ENCODE measurements around the gene CCL18.
A peak's percentile ranks its signal among the peaks of the same experiment; 100 is the strongest.
"Not testable (repeated sequence)": the region's sequence is repeated elsewhere in the genome, so short reads cannot be mapped to it uniquely, and the experiment has no call there.

CCL18 gene

GRCh38 chr17:36063786-36064541 is at the start of gene CCL18:
CCL18 (plus strand) TSS chr17:36064272; CDS start chr17:36064343, 71 bp downstream.
- H3K9me3 Mint-ChIP-seq = no peaks in the 10 kb centered on the region
- no peak for ATAC-seq (replicated peaks; ENCODE audit: extremely low read depth, poor library complexity, severe bottlenecking)
- no peak for DNase-seq (ENCODE audit: low spot score in 2 of 2)
- peaks cover 4% of the 10 kb centered on the region for H3K36me3 Mint-ChIP-seq (ENCODE audit: insufficient read depth)
- H3K4me3 Mint-ChIP-seq = no peak within 1 kb of the TSS
- no peaks in the 10 kb centered on the region for H3K27me3 Mint-ChIP-seq
- peak within 1 kb of the TSS; percentile 89 for H3K27ac Mint-ChIP-seq (ENCODE audit: low read depth)
- H3K4me1 Mint-ChIP-seq = peaks cover 40% of the 10 kb centered on the region

- Mint-ChIP-seq H3K9me3 (no peaks in the 10 kb centered on the region), H3K4me1 (peaks cover 28% of the 10 kb centered on the region), H3K27me3 (no peaks in the 10 kb centered on the region), H3K4me3 (no peak overlapping the region), H3K27ac (ENCODE audit: low read depth) (no peak overlapping the region), H3K36me3 (ENCODE audit: insufficient read depth) (peaks cover 2% of the 10 kb centered on the region)
- ATAC-seq (replicated peaks; ENCODE audit: extremely low read depth, poor library complexity, severe bottlenecking) = no peak
- no peak for DNase-seq (ENCODE audit: low spot score in 2 of 2)
Measured at GRCh38 chr17:36014946-36015345, 49.1 kb upstream of the CCL18 start.

- ATAC-seq (replicated peaks; ENCODE audit: extremely low read depth, poor library complexity, severe bottlenecking); H3K27me3 Mint-ChIP-seq; H3K9me3 Mint-ChIP-seq; H3K4me3 Mint-ChIP-seq; DNase-seq (ENCODE audit: low spot score in 2 of 2); H3K36me3 Mint-ChIP-seq (ENCODE audit: insufficient read depth); H3K27ac Mint-ChIP-seq (ENCODE audit: low read depth): not testable (repeated sequence)
- H3K4me1 Mint-ChIP-seq = peaks cover 22% of the 10 kb centered on the region
Measured at GRCh38 chr17:36015895-36016294, 48.2 kb upstream of the CCL18 start.

GRCh38 chr17:36016555-36016954 is 47.5 kb upstream of the CCL18 start:
- no peaks in the 10 kb centered on the region for H3K9me3 Mint-ChIP-seq
- no peak for DNase-seq (ENCODE audit: low spot score in 2 of 2)
- peaks cover 15% of the 10 kb centered on the region for H3K4me1 Mint-ChIP-seq
- H3K4me3 Mint-ChIP-seq = no peak overlapping the region
- H3K27ac Mint-ChIP-seq (ENCODE audit: low read depth) = no peak overlapping the region
- peaks cover 1% of the 10 kb centered on the region for H3K27me3 Mint-ChIP-seq
- peaks cover 2% of the 10 kb centered on the region for H3K36me3 Mint-ChIP-seq (ENCODE audit: insufficient read depth)
- no peak for ATAC-seq (replicated peaks; ENCODE audit: extremely low read depth, poor library complexity, severe bottlenecking)

- Mint-ChIP-seq H3K27ac (ENCODE audit: low read depth) (no peak within 1 kb of the TSS), H3K4me3 (no peak within 1 kb of the TSS), H3K36me3 (ENCODE audit: insufficient read depth) (peaks cover 1% of the 10 kb centered on the region), H3K4me1 (peaks cover 2% of the 10 kb centered on the region), H3K9me3 (no peaks in the 10 kb centered on the region), H3K27me3 (peaks cover 12% of the 10 kb centered on the region)
- ATAC-seq (replicated peaks; ENCODE audit: extremely low read depth, poor library complexity, severe bottlenecking) (no peak), DNase-seq (ENCODE audit: low spot score in 2 of 2) (no peak)
Measured at GRCh38 chr17:36017799-36018198, 46.3 kb upstream of the CCL18 start, which contains the start of gene CCL23. CCL23 (minus strand) TSS chr17:36017972; CDS start chr17:36017897, 75 bp downstream.

GRCh38 chr17:36019423-36019822 is 44.6 kb upstream of the CCL18 start:
- Mint-ChIP-seq H3K9me3 (no peaks in the 10 kb centered on the region), H3K36me3 (ENCODE audit: insufficient read depth) (no peaks in the 10 kb centered on the region), H3K4me1 (no peaks in the 10 kb centered on the region), H3K4me3 (no peak overlapping the region), H3K27ac (ENCODE audit: low read depth) (no peak overlapping the region), H3K27me3 (peaks cover 12% of the 10 kb centered on the region)
- no peak for DNase-seq (ENCODE audit: low spot score in 2 of 2)
- no peak for ATAC-seq (replicated peaks; ENCODE audit: extremely low read depth, poor library complexity, severe bottlenecking)

GRCh38 chr17:36024106-36024869 is 39.8 kb upstream of the CCL18 start:
- no peaks in the 10 kb centered on the region for H3K4me1 Mint-ChIP-seq
- no peaks in the 10 kb centered on the region for H3K36me3 Mint-ChIP-seq (ENCODE audit: insufficient read depth)
- DNase-seq (ENCODE audit: low spot score in 2 of 2) (no peak), ATAC-seq (replicated peaks; ENCODE audit: extremely low read depth, poor library complexity, severe bottlenecking) (no peak)
- H3K27me3 Mint-ChIP-seq = peaks cover 12% of the 10 kb centered on the region
- H3K9me3 Mint-ChIP-seq = no peaks in the 10 kb centered on the region
- H3K27ac Mint-ChIP-seq (ENCODE audit: low read depth) = no peak overlapping the region
- no peak overlapping the region for H3K4me3 Mint-ChIP-seq

- ATAC-seq (replicated peaks; ENCODE audit: extremely low read depth, poor library complexity, severe bottlenecking) (no peak), DNase-seq (ENCODE audit: low spot score in 2 of 2) (no peak)
- H3K27me3 Mint-ChIP-seq = no peaks in the 10 kb centered on the region
- H3K36me3 Mint-ChIP-seq (ENCODE audit: insufficient read depth) = no peaks in the 10 kb centered on the region
- no peak overlapping the region for H3K4me3 Mint-ChIP-seq
- no peaks in the 10 kb centered on the region for H3K9me3 Mint-ChIP-seq
- H3K4me1 Mint-ChIP-seq = no peaks in the 10 kb centered on the region
- H3K27ac Mint-ChIP-seq (ENCODE audit: low read depth) = no peak overlapping the region
Measured at GRCh38 chr17:36027761-36028160, 36.3 kb upstream of the CCL18 start.

- Mint-ChIP-seq H3K4me1 (no peaks in the 10 kb centered on the region), H3K27me3 (no peaks in the 10 kb centered on the region), H3K27ac (ENCODE audit: low read depth) (no peak overlapping the region), H3K4me3 (no peak overlapping the region), H3K9me3 (no peaks in the 10 kb centered on the region), H3K36me3 (ENCODE audit: insufficient read depth) (peaks cover 1% of the 10 kb centered on the region)
- DNase-seq (ENCODE audit: low spot score in 2 of 2) = no peak
- ATAC-seq (replicated peaks; ENCODE audit: extremely low read depth, poor library complexity, severe bottlenecking) = no peak
Measured at GRCh38 chr17:36030956-36031355, 33.1 kb upstream of the CCL18 start.

- ATAC-seq (replicated peaks; ENCODE audit: extremely low read depth, poor library complexity, severe bottlenecking) (no peak), DNase-seq (ENCODE audit: low spot score in 2 of 2) (no peak)
- no peak overlapping the region for H3K27ac Mint-ChIP-seq (ENCODE audit: low read depth)
- H3K36me3 Mint-ChIP-seq (ENCODE audit: insufficient read depth) = peaks cover 1% of the 10 kb centered on the region
- H3K27me3 Mint-ChIP-seq = no peaks in the 10 kb centered on the region
- H3K9me3 Mint-ChIP-seq = no peaks in the 10 kb centered on the region
- H3K4me3 Mint-ChIP-seq = no peak overlapping the region
- no peaks in the 10 kb centered on the region for H3K4me1 Mint-ChIP-seq
Measured at GRCh38 chr17:36034127-36034526, 29.9 kb upstream of the CCL18 start.

- no peaks in the 10 kb centered on the region for H3K27me3 Mint-ChIP-seq
- no peaks in the 10 kb centered on the region for H3K4me1 Mint-ChIP-seq
- H3K27ac Mint-ChIP-seq (ENCODE audit: low read depth) = no peak overlapping the region
- H3K36me3 Mint-ChIP-seq (ENCODE audit: insufficient read depth) = peaks cover 3% of the 10 kb centered on the region
- DNase-seq (ENCODE audit: low spot score in 2 of 2) (no peak), ATAC-seq (replicated peaks; ENCODE audit: extremely low read depth, poor library complexity, severe bottlenecking) (no peak)
- H3K9me3 Mint-ChIP-seq = no peaks in the 10 kb centered on the region
- no peak overlapping the region for H3K4me3 Mint-ChIP-seq
Measured at GRCh38 chr17:36036235-36036634, 27.8 kb upstream of the CCL18 start.

GRCh38 chr17:36048066-36048465 is 16.0 kb upstream of the CCL18 start:
- Mint-ChIP-seq H3K27ac (ENCODE audit: low read depth) (no peak overlapping the region), H3K27me3 (no peaks in the 10 kb centered on the region), H3K4me1 (no peaks in the 10 kb centered on the region), H3K4me3 (no peak overlapping the region), H3K9me3 (peaks cover 15% of the 10 kb centered on the region), H3K36me3 (ENCODE audit: insufficient read depth) (peaks cover 3% of the 10 kb centered on the region)
- DNase-seq (ENCODE audit: low spot score in 2 of 2) (no peak), ATAC-seq (replicated peaks; ENCODE audit: extremely low read depth, poor library complexity, severe bottlenecking) (no peak)

GRCh38 chr17:36049643-36050042 is 14.4 kb upstream of the CCL18 start:
- H3K27ac Mint-ChIP-seq (ENCODE audit: low read depth) = no peak overlapping the region
- no peaks in the 10 kb centered on the region for H3K27me3 Mint-ChIP-seq
- peaks cover 15% of the 10 kb centered on the region for H3K9me3 Mint-ChIP-seq
- no peak overlapping the region for H3K4me3 Mint-ChIP-seq
- H3K36me3 Mint-ChIP-seq (ENCODE audit: insufficient read depth) = peaks cover 3% of the 10 kb centered on the region
- ATAC-seq (replicated peaks; ENCODE audit: extremely low read depth, poor library complexity, severe bottlenecking) (no peak), DNase-seq (ENCODE audit: low spot score in 2 of 2) (no peak)
- no peaks in the 10 kb centered on the region for H3K4me1 Mint-ChIP-seq

Measured in central memory CD8-positive, alpha-beta T cell (primary cell).